Measurements from ENCODE around the gene PTGES3. TPM values are rescaled to one million over a fixed set of nuclear protein-coding genes. Genes with fewer than 3 reads are reported as not detected.

Gene PTGES3
- total RNA-seq, 1 experiment from 2014 or later: 322 TPM

- Histone ChIP-seq H3K4me1 (replicated peaks; ENCODE audit: insufficient read depth) (peaks cover 38% of the 10 kb centered on the region), H3K79me2 (ENCODE audit: low read depth) (peaks cover 67% of the 10 kb centered on the region), H3K4me2 (no peak overlapping the region), H3K27ac (no peak overlapping the region; the same call in 1 of the 2 replicates), H3F3A (ENCODE audit: insufficient read depth, low read depth) (peaks cover 83% of the 10 kb centered on the region), H3K9me2 (ENCODE audit: insufficient read depth) (no peaks in the 10 kb centered on the region), H2AFZ (no peak overlapping the region), H3K36me3 (ENCODE audit: low read depth) (peaks cover 71% of the 10 kb centered on the region), H4K20me1 (ENCODE audit: insufficient read depth) (peaks cover 87% of the 10 kb centered on the region), H3K4me3 (no peak overlapping the region), H3K27me3 (ENCODE audit: insufficient read depth, low read depth) (no peaks in the 10 kb centered on the region), H3K9me3 (ENCODE audit: insufficient read depth, low read depth) (no peaks in the 10 kb centered on the region)
- intact Hi-C loops (cut with micrococcal nuclease; ENCODE audit: unreplicated experiment): no loop called here
- ChIA-PET CTCF (no interaction called here), POLR2A (ENCODE audit: unreplicated experiment) (no interaction called here)
- BruUV-seq (replicated peaks): no TSS peak
- TF ChIP-seq CTCF (conservative IDR thresholded peaks at IDR 0.05): no peak
- TF ChIP-seq EZH2 (IDR thresholded peaks at IDR 0.05; ENCODE audit: low read depth): no peak
- no peak for DNase-seq
These were observed 29.1 kb upstream of the PTGES3 start for GRCh38 chr12:56716933-56717880.

DNA sequence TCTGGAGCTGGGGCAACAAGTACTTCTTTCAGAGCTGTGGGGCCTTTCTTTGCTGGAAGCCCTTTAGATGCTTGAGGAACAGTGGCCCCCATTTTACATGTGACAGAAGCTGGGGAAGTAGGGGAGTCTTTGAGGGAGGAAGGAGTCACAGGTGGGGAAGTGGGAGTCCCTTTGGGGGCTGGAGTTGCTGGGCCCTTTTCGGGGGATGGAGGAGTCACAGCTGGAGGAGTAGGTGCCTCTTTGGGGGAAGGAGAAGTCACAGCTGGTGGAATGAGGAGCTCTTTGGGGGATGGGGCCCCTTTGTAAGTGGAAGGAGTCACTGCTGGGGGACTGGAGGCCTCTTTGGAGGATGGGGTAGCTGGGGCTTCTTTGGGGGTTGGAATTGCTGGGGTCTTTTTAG is 28.4 kb upstream of the PTGES3 start:
- BruUV-seq (replicated peaks): no TSS peak
- intact Hi-C loops (cut with micrococcal nuclease; ENCODE audit: unreplicated experiment): no loop called here

GRCh38 chr12:56715798-56716197 is 27.7 kb upstream of the PTGES3 start:
- Histone ChIP-seq H3K4me2 (no peak overlapping the region), H3K27me3 (ENCODE audit: insufficient read depth, low read depth) (no peaks in the 10 kb centered on the region), H3K36me3 (ENCODE audit: low read depth) (peaks cover 74% of the 10 kb centered on the region), H3K9me3 (ENCODE audit: insufficient read depth, low read depth) (no peaks in the 10 kb centered on the region), H3K27ac (peak overlapping the region; percentile 13; the same call in 1 of the 2 replicates), H3F3A (ENCODE audit: insufficient read depth, low read depth) (peaks cover 86% of the 10 kb centered on the region), H3K79me2 (ENCODE audit: low read depth) (peaks cover 55% of the 10 kb centered on the region), H3K9me2 (ENCODE audit: insufficient read depth) (no peaks in the 10 kb centered on the region), H4K20me1 (ENCODE audit: insufficient read depth) (peaks cover 86% of the 10 kb centered on the region), H3K4me3 (no peak overlapping the region), H2AFZ (no peak overlapping the region), H3K4me1 (replicated peaks; ENCODE audit: insufficient read depth) (peaks cover 25% of the 10 kb centered on the region)
- POLR2A ChIA-PET (ENCODE audit: unreplicated experiment): no interaction called here
- CTCF ChIA-PET: no interaction called here
- TF ChIP-seq EZH2 (IDR thresholded peaks at IDR 0.05; ENCODE audit: low read depth) (no peak), CTCF (conservative IDR thresholded peaks at IDR 0.05) (no peak)
- DNase-seq: no peak
- no TSS peak for BruUV-seq (replicated peaks)
- intact Hi-C loops (cut with micrococcal nuclease; ENCODE audit: unreplicated experiment): no loop called here

More for the DNA sequence above, 28.4 kb upstream of the PTGES3 start:
- Histone ChIP-seq H3K79me2 (ENCODE audit: low read depth) (peaks cover 61% of the 10 kb centered on the region), H3K4me1 (replicated peaks; ENCODE audit: insufficient read depth) (peaks cover 32% of the 10 kb centered on the region), H3K36me3 (ENCODE audit: low read depth) (peaks cover 72% of the 10 kb centered on the region), H3K4me3 (no peak overlapping the region), H2AFZ (no peak overlapping the region), H3K27me3 (ENCODE audit: insufficient read depth, low read depth) (no peaks in the 10 kb centered on the region), H3K4me2 (no peak overlapping the region), H3K27ac (peak overlapping the region; percentile 13; the same call in 1 of the 2 replicates), H3F3A (ENCODE audit: insufficient read depth, low read depth) (peaks cover 84% of the 10 kb centered on the region), H3K9me3 (ENCODE audit: insufficient read depth, low read depth) (no peaks in the 10 kb centered on the region), H3K9me2 (ENCODE audit: insufficient read depth) (no peaks in the 10 kb centered on the region), H4K20me1 (ENCODE audit: insufficient read depth) (peaks cover 88% of the 10 kb centered on the region)
- POLR2A ChIA-PET (ENCODE audit: unreplicated experiment): no interaction called here
- TF ChIP-seq CTCF (conservative IDR thresholded peaks at IDR 0.05) (no peak), EZH2 (IDR thresholded peaks at IDR 0.05; ENCODE audit: low read depth) (no peak)
- DNase-seq: no peak
- CTCF ChIA-PET: no interaction called here
